COR-L47 (cell line): ENCODE data around the gene KANK4.

Source experiments
- DNase-seq: peaks from one replicate; lab custom pipeline; 2025; lab: John Stamatoyannopoulos, UW

The KANK4 gene

GRCh38 chr1:62304975-62305374 lies 14.3 kb downstream of the KANK4 start:
- DNase-seq: no peak

- DNase-seq: no peak
These were observed 14.7 kb downstream of the KANK4 start for GRCh38 chr1:62304515-62304914.

GRCh38 chr1:62301726-62302390 lies 17.4 kb downstream of the KANK4 start:
- no peak for DNase-seq

GRCh38 chr1:62299426-62300200 lies 19.6 kb downstream of the KANK4 start:
- DNase-seq: peak; percentile 68

GRCh38 chr1:62295921-62296491 lies 23.2 kb downstream of the KANK4 start:
- no peak for DNase-seq

GRCh38 chr1:62294261-62294660 lies 25.0 kb downstream of the KANK4 start:
- peak; percentile 25 for DNase-seq

- no peak for DNase-seq
These were observed 30.6 kb downstream of the KANK4 start for GRCh38 chr1:62288662-62289061.

GRCh38 chr1:62288224-62288623 lies 31.0 kb downstream of the KANK4 start:
- DNase-seq: no peak

- DNase-seq: peak; percentile 59
These were observed 32.4 kb downstream of the KANK4 start for GRCh38 chr1:62286786-62287224.

GRCh38 chr1:62285984-62286785 lies 33.0 kb downstream of the KANK4 start:
- no peak for DNase-seq

GRCh38 chr1:62285440-62285839 lies 33.8 kb downstream of the KANK4 start:
- no peak for DNase-seq

GRCh38 chr1:62283986-62284385 lies 35.2 kb downstream of the KANK4 start:
- DNase-seq: no peak

- DNase-seq: no peak
These were observed 36.1 kb downstream of the KANK4 start for GRCh38 chr1:62282909-62283755.

- DNase-seq: no peak
These were observed 37.2 kb downstream of the KANK4 start for GRCh38 chr1:62281922-62282555.

GRCh38 chr1:62280960-62281465 lies 38.2 kb downstream of the KANK4 start:
- DNase-seq: no peak

GRCh38 chr1:62280150-62280549 lies 39.1 kb downstream of the KANK4 start:
- no peak for DNase-seq

GRCh38 chr1:62276791-62277190 lies 42.4 kb downstream of the KANK4 start:
- DNase-seq: no peak

GRCh38 chr1:62274496-62275485 lies 44.4 kb downstream of the KANK4 start:
- no peak for DNase-seq

GRCh38 chr1:62273953-62274352 lies 45.3 kb downstream of the KANK4 start:
- no peak for DNase-seq
